Measurements from ENCODE around the gene PAX8. TPM values are rescaled to one million over a fixed set of nuclear protein-coding genes. Genes with fewer than 3 reads are reported as not detected.

PAX8 gene
- total RNA-seq, 1 experiment from 2014 or later: 3.4 TPM

DNA sequence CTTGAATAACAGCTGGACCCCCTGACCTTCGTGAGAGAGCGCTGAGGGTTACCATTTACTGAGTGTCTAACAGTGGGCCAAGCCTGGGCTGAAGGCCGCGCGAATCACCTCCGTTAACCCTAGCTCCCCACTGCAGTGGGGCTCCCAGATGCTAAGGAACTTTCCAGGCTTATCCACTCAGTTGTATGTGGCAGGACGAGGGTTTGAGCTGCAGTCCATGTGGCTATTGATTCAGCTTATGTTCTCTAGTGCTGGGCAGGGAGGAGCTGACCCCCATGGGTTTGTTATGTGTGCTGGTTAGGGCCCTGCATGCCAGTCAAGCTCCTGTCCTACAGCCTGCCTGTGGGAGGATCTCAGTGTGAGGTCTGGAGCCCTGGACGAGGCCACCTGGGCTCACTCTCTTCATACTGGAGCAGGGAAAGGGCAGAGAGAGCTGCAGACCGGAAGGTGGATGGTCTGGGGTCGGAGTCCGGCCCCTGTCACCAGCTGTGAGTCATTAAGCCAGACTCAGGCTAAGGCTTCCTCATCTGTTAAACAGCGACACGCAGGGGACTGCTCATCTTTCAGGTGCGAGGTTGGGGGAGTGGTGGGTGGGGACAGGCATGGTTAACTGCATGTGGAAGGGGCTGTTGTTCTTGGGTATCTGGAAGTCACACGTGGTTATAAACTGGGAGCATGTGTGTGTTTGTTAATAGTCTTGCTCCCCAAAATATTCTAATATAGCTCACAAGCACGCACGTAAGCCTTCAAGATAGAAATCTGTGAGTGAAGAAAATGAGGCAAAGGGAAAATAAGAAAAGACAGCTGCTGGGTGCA, 98.4 kb downstream of the PAX8 start:
- no peaks in the 10 kb centered on the region for H3K36me3 ChIP-seq (ENCODE audit: low read depth, low read length)
- no peak overlapping the region for H2AFZ ChIP-seq (ENCODE audit: low read length)
- ATAC-seq (no peak), DNase-seq (no peak)
- intact Hi-C loops (cut with micrococcal nuclease): no loop called here
- no peaks in the 10 kb centered on the region for H3K4me1 ChIP-seq (ENCODE audit: insufficient read depth, low read length)
- no peak overlapping the region for H3K4me3 ChIP-seq (ENCODE audit: low read length)
- H3K27ac ChIP-seq (ENCODE audit: low read length): no peak overlapping the region
- no peaks in the 10 kb centered on the region for H4K20me1 ChIP-seq (ENCODE audit: low read length)
- no peaks in the 10 kb centered on the region for H3K9me2 ChIP-seq (replicated peaks; ENCODE audit: low read length)
- H3K79me2 ChIP-seq (ENCODE audit: low read length): no peaks in the 10 kb centered on the region
- no peak overlapping the region for H3K9ac ChIP-seq (ENCODE audit: low read length)
- ChIA-PET CTCF (no interaction called here), POLR2A (ENCODE audit: unreplicated experiment) (no interaction called here)
- no peak for TF ChIP-seq EZH2phosphoT487 (IDR thresholded peaks at IDR 0.05; ENCODE audit: borderline replicate concordance, low read length)
- TF ChIP-seq EZH2 (IDR thresholded peaks at IDR 0.05; ENCODE audit: low read length, unreplicated experiment): no peak
- no peak for TF ChIP-seq CTCF (conservative IDR thresholded peaks at IDR 0.05; ENCODE audit: low read depth, low read length)
- H3F3A ChIP-seq (ENCODE audit: low read length, unreplicated experiment): no peaks in the 10 kb centered on the region
- H3K9me3 ChIP-seq (ENCODE audit: low read length): no peaks in the 10 kb centered on the region
- BruUV-seq (replicated peaks): no TSS peak
- no peaks in the 10 kb centered on the region for H3K27me3 ChIP-seq (ENCODE audit: low read length)
- no peak overlapping the region for H3K4me2 ChIP-seq (ENCODE audit: low read length)

- Histone ChIP-seq H2AFZ (ENCODE audit: low read length) (no peak overlapping the region), H3K4me3 (ENCODE audit: low read length) (no peak overlapping the region), H3F3A (ENCODE audit: low read length, unreplicated experiment) (no peaks in the 10 kb centered on the region), H3K79me2 (ENCODE audit: low read length) (no peaks in the 10 kb centered on the region), H3K36me3 (ENCODE audit: low read depth, low read length) (no peaks in the 10 kb centered on the region), H3K9ac (ENCODE audit: low read length) (no peak overlapping the region), H3K4me2 (ENCODE audit: low read length) (no peak overlapping the region), H3K9me2 (replicated peaks; ENCODE audit: low read length) (no peaks in the 10 kb centered on the region), H4K20me1 (ENCODE audit: low read length) (no peaks in the 10 kb centered on the region), H3K27me3 (ENCODE audit: low read length) (no peaks in the 10 kb centered on the region), H3K27ac (ENCODE audit: low read length) (no peak overlapping the region), H3K9me3 (ENCODE audit: low read length) (no peaks in the 10 kb centered on the region), H3K4me1 (ENCODE audit: insufficient read depth, low read length) (no peaks in the 10 kb centered on the region)
- ChIA-PET POLR2A (ENCODE audit: unreplicated experiment) (no interaction called here), CTCF (no interaction called here)
- ATAC-seq: no peak
- intact Hi-C loops (cut with micrococcal nuclease): no loop called here
- no peak for TF ChIP-seq EZH2phosphoT487 (IDR thresholded peaks at IDR 0.05; ENCODE audit: borderline replicate concordance, low read length)
- no peak for TF ChIP-seq CTCF (conservative IDR thresholded peaks at IDR 0.05; ENCODE audit: low read depth, low read length)
- no peak for TF ChIP-seq EZH2 (IDR thresholded peaks at IDR 0.05; ENCODE audit: low read length, unreplicated experiment)
- BruUV-seq (replicated peaks): no TSS peak
- DNase-seq: no peak
Measured at GRCh38 chr2:113179446-113180045, 99.2 kb downstream of the PAX8 start.

GRCh38 chr2:113178891-113179290, 99.8 kb downstream of the PAX8 start:
- POLR2A ChIA-PET (ENCODE audit: unreplicated experiment): no interaction called here
- Histone ChIP-seq H3K9ac (ENCODE audit: low read length) (no peak overlapping the region), H3K4me1 (ENCODE audit: insufficient read depth, low read length) (no peaks in the 10 kb centered on the region), H3F3A (ENCODE audit: low read length, unreplicated experiment) (no peaks in the 10 kb centered on the region), H3K36me3 (ENCODE audit: low read depth, low read length) (no peaks in the 10 kb centered on the region), H3K4me2 (ENCODE audit: low read length) (no peak overlapping the region), H3K27ac (ENCODE audit: low read length) (no peak overlapping the region), H3K4me3 (ENCODE audit: low read length) (no peak overlapping the region), H3K27me3 (ENCODE audit: low read length) (no peaks in the 10 kb centered on the region), H3K9me2 (replicated peaks; ENCODE audit: low read length) (no peaks in the 10 kb centered on the region), H3K79me2 (ENCODE audit: low read length) (no peaks in the 10 kb centered on the region), H4K20me1 (ENCODE audit: low read length) (no peaks in the 10 kb centered on the region), H2AFZ (ENCODE audit: low read length) (no peak overlapping the region), H3K9me3 (ENCODE audit: low read length) (no peaks in the 10 kb centered on the region)
- ATAC-seq (no peak), DNase-seq (no peak)
- intact Hi-C loops (cut with micrococcal nuclease): no loop called here
- CTCF ChIA-PET: no interaction called here
- no TSS peak for BruUV-seq (replicated peaks)
- TF ChIP-seq CTCF (conservative IDR thresholded peaks at IDR 0.05; ENCODE audit: low read depth, low read length) (no peak), EZH2 (IDR thresholded peaks at IDR 0.05; ENCODE audit: low read length, unreplicated experiment) (no peak), EZH2phosphoT487 (IDR thresholded peaks at IDR 0.05; ENCODE audit: borderline replicate concordance, low read length) (no peak)
